HFF-Myc (cell line): ENCODE data around the gene FEZF1.

Source experiments
- DNase-seq: peaks from one replicate; pipeline ENCODE4 v3.0.0-alpha.2; 2011; ENCODE audit warnings: low read depth; ENCODE audit errors: extremely low read depth
- H3K4me3 ChIP-seq: replicated peaks from 2 replicates; pipeline ENCODE4 v1.5.1; 2011; ENCODE audit warnings: low read depth, mild to moderate bottlenecking, control low read depth, low read length
- CTCF ChIP-seq: IDR thresholded peaks from 2 replicates; pipeline ENCODE4 v1.5.1; 2012; ENCODE audit warnings: mild to moderate bottlenecking, low read depth, low read length, control low read depth; ENCODE audit errors: missing control alignments

Gene FEZF1

GRCh38 chr7:122302761-122303530, 1.6 kb downstream of the FEZF1 start:
- DNase-seq: no peak
- no peak for TF ChIP-seq CTCF
- H3K4me3 ChIP-seq: no peak overlapping the region

- TF ChIP-seq CTCF: no peak
- DNase-seq: no peak
- no peak overlapping the region for H3K4me3 ChIP-seq
Observed at GRCh38 chr7:122301858-122302760, 2.4 kb downstream of the FEZF1 start.

- no peak overlapping the region for H3K4me3 ChIP-seq
- no peak for TF ChIP-seq CTCF
- DNase-seq: no peak
Observed at GRCh38 chr7:122300956-122301833, 3.4 kb downstream of the FEZF1 start.

- DNase-seq: no peak
- no peak for TF ChIP-seq CTCF
- no peak overlapping the region for H3K4me3 ChIP-seq
Observed at GRCh38 chr7:122300211-122300932, 4.2 kb downstream of the FEZF1 start.

GRCh38 chr7:122299624-122300210, 4.8 kb downstream of the FEZF1 start:
- no peak overlapping the region for H3K4me3 ChIP-seq
- no peak for TF ChIP-seq CTCF
- no peak for DNase-seq
